GM23338 (cell line): ENCODE data around the gene FATE1.

Experiments used
- CREB1 ChIP-seq: fragments of 250-450 bp; sonication (Bioruptor Pico); IDR thresholded peaks from 2 replicates; pipeline ENCODE4 v1.5.0; 2020; ENCODE audit warnings: low read depth, mild to moderate bottlenecking, moderate library complexity
- EZH2 ChIP-seq: fragments of 200-600 bp; sonication (generic); IDR thresholded peaks from one replicate; pipeline ENCODE4 v1.8.0; 2017; ENCODE audit warnings: antibody characterized with exemption, mild to moderate bottlenecking, low read depth; ENCODE audit not compliant: unreplicated experiment
- EZH2phosphoT487 ChIP-seq: fragments of 200-600 bp; sonication (generic); IDR thresholded peaks from one replicate; pipeline ENCODE4 v1.8.1; 2018; ENCODE audit warnings: antibody characterized with exemption; ENCODE audit not compliant: unreplicated experiment
- JUNB ChIP-seq: IDR thresholded peaks from one replicate; pipeline ENCODE4 v1.6.1; 2016; ENCODE audit warnings: antibody characterized with exemption; ENCODE audit not compliant: unreplicated experiment
- POLR2AphosphoS5 ChIP-seq: IDR thresholded peaks from 2 replicates; pipeline ENCODE4 v1.6.1; 2016; ENCODE audit warnings: antibody characterized with exemption, low read depth
- TF ChIP-seq, protein P1 (sequence below), 2 experiments: fragments of 200-600 bp in 1 of 2; sonication (generic) in 1 of 2; conservative IDR thresholded peaks; 2 replicates each; pipeline versions ENCODE4 v1.5.1 to v1.6.1; 2016 to 2017; ENCODE audit warnings: antibody characterized with exemption in 2 of 2, low read depth in 2 of 2, mild to moderate bottlenecking in 2 of 2, moderate library complexity in 1 of 2
- TF ChIP-seq, protein P2 (sequence below): fragments of 250-450 bp; sonication (Bioruptor Pico); IDR thresholded peaks from 2 replicates; pipeline ENCODE4 v1.5.0; 2020; ENCODE audit warnings: mild to moderate bottlenecking, moderate library complexity
- TF ChIP-seq, protein P3 (sequence below): IDR thresholded peaks from one replicate; pipeline ENCODE4 v1.6.1; 2018; ENCODE audit warnings: antibody characterized with exemption; ENCODE audit not compliant: unreplicated experiment

DNA sequence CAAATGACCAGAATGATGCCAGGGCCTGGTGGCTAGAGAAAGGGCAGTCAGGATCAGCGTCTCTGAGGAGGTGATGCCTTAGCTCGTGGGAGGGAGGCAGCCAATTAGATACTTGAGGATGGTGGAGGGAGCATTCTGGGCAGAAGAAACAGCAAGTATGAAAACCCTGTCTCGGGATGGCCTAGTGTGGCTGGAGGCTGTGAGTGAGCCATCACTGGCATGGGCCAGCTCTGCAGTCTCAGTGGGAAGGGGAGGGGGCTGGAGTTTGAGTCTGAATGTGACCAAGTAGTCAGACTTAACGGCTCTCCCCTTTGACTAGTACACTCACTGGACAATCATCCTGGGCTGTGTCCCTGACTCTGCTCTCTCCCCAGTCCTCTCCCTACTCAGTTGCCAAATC, 25.8 kb downstream of the FATE1 start:
- TF ChIP-seq POLR2AphosphoS5 (no peak), EZH2 (no peak), JUNB (no peak), EZH2phosphoT487 (no peak), CREB1 (CRISPR knock-in tag) (no peak)
- TF ChIP-seq, protein P1, sequence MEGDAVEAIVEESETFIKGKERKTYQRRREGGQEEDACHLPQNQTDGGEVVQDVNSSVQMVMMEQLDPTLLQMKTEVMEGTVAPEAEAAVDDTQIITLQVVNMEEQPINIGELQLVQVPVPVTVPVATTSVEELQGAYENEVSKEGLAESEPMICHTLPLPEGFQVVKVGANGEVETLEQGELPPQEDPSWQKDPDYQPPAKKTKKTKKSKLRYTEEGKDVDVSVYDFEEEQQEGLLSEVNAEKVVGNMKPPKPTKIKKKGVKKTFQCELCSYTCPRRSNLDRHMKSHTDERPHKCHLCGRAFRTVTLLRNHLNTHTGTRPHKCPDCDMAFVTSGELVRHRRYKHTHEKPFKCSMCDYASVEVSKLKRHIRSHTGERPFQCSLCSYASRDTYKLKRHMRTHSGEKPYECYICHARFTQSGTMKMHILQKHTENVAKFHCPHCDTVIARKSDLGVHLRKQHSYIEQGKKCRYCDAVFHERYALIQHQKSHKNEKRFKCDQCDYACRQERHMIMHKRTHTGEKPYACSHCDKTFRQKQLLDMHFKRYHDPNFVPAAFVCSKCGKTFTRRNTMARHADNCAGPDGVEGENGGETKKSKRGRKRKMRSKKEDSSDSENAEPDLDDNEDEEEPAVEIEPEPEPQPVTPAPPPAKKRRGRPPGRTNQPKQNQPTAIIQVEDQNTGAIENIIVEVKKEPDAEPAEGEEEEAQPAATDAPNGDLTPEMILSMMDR (conservative IDR thresholded peaks at IDR 0.05; ENCODE audit: low read depth in 2 of 2) = no peak
- TF ChIP-seq, protein P2, sequence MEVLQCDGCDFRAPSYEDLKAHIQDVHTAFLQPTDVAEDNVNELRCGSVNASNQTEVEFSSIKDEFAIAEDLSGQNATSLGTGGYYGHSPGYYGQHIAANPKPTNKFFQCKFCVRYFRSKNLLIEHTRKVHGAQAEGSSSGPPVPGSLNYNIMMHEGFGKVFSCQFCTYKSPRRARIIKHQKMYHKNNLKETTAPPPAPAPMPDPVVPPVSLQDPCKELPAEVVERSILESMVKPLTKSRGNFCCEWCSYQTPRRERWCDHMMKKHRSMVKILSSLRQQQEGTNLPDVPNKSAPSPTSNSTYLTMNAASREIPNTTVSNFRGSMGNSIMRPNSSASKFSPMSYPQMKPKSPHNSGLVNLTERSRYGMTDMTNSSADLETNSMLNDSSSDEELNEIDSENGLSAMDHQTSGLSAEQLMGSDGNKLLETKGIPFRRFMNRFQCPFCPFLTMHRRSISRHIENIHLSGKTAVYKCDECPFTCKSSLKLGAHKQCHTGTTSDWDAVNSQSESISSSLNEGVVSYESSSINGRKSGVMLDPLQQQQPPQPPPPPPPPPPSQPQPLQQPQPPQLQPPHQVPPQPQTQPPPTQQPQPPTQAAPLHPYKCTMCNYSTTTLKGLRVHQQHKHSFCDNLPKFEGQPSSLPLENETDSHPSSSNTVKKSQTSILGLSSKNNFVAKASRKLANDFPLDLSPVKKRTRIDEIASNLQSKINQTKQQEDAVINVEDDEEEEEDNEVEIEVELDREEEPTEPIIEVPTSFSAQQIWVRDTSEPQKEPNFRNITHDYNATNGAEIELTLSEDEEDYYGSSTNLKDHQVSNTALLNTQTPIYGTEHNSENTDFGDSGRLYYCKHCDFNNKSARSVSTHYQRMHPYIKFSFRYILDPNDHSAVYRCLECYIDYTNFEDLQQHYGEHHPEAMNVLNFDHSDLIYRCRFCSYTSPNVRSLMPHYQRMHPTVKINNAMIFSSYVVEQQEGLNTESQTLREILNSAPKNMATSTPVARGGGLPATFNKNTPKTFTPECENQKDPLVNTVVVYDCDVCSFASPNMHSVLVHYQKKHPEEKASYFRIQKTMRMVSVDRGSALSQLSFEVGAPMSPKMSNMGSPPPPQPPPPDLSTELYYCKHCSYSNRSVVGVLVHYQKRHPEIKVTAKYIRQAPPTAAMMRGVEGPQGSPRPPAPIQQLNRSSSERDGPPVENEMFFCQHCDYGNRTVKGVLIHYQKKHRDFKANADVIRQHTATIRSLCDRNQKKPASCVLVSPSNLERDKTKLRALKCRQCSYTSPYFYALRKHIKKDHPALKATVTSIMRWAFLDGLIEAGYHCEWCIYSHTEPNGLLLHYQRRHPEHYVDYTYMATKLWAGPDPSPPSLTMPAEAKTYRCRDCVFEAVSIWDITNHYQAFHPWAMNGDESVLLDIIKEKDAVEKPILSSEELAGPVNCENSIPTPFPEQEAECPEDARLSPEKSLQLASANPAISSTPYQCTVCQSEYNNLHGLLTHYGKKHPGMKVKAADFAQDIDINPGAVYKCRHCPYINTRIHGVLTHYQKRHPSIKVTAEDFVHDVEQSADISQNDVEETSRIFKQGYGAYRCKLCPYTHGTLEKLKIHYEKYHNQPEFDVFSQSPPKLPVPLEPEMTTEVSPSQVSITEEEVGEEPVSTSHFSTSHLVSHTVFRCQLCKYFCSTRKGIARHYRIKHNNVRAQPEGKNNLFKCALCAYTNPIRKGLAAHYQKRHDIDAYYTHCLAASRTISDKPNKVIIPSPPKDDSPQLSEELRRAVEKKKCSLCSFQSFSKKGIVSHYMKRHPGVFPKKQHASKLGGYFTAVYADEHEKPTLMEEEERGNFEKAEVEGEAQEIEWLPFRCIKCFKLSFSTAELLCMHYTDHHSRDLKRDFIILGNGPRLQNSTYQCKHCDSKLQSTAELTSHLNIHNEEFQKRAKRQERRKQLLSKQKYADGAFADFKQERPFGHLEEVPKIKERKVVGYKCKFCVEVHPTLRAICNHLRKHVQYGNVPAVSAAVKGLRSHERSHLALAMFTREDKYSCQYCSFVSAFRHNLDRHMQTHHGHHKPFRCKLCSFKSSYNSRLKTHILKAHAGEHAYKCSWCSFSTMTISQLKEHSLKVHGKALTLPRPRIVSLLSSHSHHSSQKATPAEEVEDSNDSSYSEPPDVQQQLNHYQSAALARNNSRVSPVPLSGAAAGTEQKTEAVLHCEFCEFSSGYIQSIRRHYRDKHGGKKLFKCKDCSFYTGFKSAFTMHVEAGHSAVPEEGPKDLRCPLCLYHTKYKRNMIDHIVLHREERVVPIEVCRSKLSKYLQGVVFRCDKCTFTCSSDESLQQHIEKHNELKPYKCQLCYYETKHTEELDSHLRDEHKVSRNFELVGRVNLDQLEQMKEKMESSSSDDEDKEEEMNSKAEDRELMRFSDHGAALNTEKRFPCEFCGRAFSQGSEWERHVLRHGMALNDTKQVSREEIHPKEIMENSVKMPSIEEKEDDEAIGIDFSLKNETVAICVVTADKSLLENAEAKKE (CRISPR knock-in tag) = no peak
- TF ChIP-seq, protein P3, sequence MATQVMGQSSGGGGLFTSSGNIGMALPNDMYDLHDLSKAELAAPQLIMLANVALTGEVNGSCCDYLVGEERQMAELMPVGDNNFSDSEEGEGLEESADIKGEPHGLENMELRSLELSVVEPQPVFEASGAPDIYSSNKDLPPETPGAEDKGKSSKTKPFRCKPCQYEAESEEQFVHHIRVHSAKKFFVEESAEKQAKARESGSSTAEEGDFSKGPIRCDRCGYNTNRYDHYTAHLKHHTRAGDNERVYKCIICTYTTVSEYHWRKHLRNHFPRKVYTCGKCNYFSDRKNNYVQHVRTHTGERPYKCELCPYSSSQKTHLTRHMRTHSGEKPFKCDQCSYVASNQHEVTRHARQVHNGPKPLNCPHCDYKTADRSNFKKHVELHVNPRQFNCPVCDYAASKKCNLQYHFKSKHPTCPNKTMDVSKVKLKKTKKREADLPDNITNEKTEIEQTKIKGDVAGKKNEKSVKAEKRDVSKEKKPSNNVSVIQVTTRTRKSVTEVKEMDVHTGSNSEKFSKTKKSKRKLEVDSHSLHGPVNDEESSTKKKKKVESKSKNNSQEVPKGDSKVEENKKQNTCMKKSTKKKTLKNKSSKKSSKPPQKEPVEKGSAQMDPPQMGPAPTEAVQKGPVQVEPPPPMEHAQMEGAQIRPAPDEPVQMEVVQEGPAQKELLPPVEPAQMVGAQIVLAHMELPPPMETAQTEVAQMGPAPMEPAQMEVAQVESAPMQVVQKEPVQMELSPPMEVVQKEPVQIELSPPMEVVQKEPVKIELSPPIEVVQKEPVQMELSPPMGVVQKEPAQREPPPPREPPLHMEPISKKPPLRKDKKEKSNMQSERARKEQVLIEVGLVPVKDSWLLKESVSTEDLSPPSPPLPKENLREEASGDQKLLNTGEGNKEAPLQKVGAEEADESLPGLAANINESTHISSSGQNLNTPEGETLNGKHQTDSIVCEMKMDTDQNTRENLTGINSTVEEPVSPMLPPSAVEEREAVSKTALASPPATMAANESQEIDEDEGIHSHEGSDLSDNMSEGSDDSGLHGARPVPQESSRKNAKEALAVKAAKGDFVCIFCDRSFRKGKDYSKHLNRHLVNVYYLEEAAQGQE = no peak
